GM06990 (cell line): ENCODE data around the gene FAM32A.

ENCODE experiments used
- DNase-seq: peaks from one replicate; pipeline ENCODE4 v3.0.0-alpha.2; 2011; ENCODE audit not compliant: insufficient read length; ENCODE audit errors: extremely low read depth
- H3K27me3 ChIP-seq: replicated peaks from 2 replicates; pipeline ENCODE4 v1.6.0; 2011; ENCODE audit warnings: low read length; ENCODE audit not compliant: control insufficient read depth, insufficient read depth
- H3K36me3 ChIP-seq: 2 replicates; pipeline ENCODE4 v1.5.1; 2011; ENCODE audit warnings: low read length; ENCODE audit not compliant: control insufficient read depth, insufficient read depth
- H3K4me3 ChIP-seq: replicated peaks from 2 replicates; pipeline ENCODE4 v1.5.1; 2011; ENCODE audit warnings: low read depth, mild to moderate bottlenecking, control low read depth, low read length
- TF ChIP-seq, protein P1 (sequence below): IDR thresholded peaks from 2 replicates; pipeline ENCODE4 v1.5.1; 2011; ENCODE audit warnings: low read length, control low read depth, mild to moderate bottlenecking, inconsistent platforms; ENCODE audit not compliant: insufficient read depth, poor library complexity, severe bottlenecking

The FAM32A gene

DNA sequence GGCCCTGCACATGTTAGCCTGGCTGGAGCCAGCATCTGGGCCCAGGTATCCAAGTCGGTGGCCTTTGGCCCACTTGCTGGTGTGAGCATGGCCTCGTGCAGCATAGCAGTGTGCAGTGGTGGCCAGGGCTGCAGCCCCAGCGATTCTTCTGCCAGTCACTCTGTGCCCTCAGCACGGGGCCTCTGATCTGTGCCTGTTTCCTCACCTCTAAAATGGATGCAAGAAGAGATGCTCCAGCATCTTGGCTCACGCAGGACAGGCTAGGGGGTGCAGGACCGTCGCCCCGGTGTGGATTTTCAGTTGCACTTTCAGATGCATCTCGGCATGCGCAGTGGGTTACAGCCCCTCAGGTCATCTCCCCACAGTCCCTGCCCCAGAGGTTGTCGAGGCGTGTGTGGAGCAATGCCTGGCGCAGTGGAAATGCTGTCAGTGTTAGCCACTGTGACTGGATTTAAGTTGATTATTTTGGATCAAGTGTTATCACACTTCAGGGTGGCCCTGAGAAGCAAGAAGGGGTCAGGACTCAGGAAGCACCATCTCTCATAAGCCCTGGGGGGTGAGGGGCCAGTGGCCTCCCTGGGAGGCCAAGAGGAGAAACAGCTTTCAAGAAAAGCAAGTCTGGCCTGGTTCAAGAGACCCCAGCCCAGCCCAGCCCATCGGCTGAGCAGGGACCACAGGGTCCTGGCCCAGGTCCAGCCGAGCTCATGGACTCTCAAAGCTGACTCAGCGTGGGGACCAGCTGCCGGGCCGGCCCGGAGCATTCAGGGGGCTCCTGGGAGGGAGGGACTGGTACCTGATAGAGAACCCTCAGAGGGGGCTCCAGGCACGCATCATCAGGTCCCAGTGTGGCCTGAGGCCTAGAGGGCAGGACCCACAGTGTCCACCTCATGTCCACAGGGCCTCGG lies 40.3 kb downstream of the FAM32A start:
- Histone ChIP-seq H3K27me3 (no peaks in the 10 kb centered on the region), H3K4me3 (no peak overlapping the region), H3K36me3 (peaks cover 50% of the 10 kb centered on the region)
- TF ChIP-seq, protein P1, sequence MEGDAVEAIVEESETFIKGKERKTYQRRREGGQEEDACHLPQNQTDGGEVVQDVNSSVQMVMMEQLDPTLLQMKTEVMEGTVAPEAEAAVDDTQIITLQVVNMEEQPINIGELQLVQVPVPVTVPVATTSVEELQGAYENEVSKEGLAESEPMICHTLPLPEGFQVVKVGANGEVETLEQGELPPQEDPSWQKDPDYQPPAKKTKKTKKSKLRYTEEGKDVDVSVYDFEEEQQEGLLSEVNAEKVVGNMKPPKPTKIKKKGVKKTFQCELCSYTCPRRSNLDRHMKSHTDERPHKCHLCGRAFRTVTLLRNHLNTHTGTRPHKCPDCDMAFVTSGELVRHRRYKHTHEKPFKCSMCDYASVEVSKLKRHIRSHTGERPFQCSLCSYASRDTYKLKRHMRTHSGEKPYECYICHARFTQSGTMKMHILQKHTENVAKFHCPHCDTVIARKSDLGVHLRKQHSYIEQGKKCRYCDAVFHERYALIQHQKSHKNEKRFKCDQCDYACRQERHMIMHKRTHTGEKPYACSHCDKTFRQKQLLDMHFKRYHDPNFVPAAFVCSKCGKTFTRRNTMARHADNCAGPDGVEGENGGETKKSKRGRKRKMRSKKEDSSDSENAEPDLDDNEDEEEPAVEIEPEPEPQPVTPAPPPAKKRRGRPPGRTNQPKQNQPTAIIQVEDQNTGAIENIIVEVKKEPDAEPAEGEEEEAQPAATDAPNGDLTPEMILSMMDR, result no peak
- DNase-seq, result no peak

DNA sequence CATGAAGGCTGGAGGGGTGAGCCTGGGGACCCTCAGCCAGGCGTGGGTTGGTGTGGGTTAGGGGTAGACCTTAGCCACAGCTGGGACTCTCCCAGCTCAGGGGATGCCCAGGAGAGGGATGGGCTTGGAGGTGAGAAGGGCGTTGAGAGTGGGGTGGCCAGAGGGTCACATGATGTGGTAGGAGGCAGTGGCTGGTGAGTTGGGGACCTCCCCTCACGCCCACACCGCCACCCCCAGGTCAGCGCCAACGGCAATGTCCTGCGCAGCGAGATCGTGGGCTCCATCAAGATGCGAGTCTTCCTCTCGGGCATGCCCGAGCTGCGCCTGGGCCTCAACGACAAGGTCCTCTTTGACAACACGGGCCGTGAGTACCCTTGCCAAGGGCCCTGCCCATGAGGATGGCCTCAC lies 41.0 kb downstream of the FAM32A start:
- DNase-seq, result no peak
- Histone ChIP-seq H3K4me3 (no peak overlapping the region), H3K36me3 (peaks cover 52% of the 10 kb centered on the region), H3K27me3 (no peaks in the 10 kb centered on the region)
- TF ChIP-seq, protein P1, result no peak

- TF ChIP-seq, protein P1, result no peak
- Histone ChIP-seq H3K36me3 (peaks cover 56% of the 10 kb centered on the region), H3K4me3 (no peak overlapping the region), H3K27me3 (no peaks in the 10 kb centered on the region)
- no peak for DNase-seq
Measured at GRCh38 chr19:16226878-16227836, 41.9 kb downstream of the FAM32A start.

GRCh38 chr19:16227837-16228636 lies 42.8 kb downstream of the FAM32A start:
- Histone ChIP-seq H3K4me3 (no peak overlapping the region), H3K27me3 (no peaks in the 10 kb centered on the region), H3K36me3 (peaks cover 60% of the 10 kb centered on the region)
- TF ChIP-seq, protein P1, result no peak
- DNase-seq, result no peak

GRCh38 chr19:16228637-16229321 lies 43.6 kb downstream of the FAM32A start:
- DNase-seq, result no peak
- H3K4me3 ChIP-seq, result no peak overlapping the region
- H3K27me3 ChIP-seq, result no peaks in the 10 kb centered on the region
- peaks cover 63% of the 10 kb centered on the region for H3K36me3 ChIP-seq
- TF ChIP-seq, protein P1, result no peak
